CMK (cell line): Measurements from ENCODE around the gene ACADL.

ENCODE experiments used
- DNase-seq: peaks from one replicate; pipeline ENCODE4 v3.0.0-alpha.2; 2010; ENCODE audit warnings: low read depth

Gene ACADL

DNA sequence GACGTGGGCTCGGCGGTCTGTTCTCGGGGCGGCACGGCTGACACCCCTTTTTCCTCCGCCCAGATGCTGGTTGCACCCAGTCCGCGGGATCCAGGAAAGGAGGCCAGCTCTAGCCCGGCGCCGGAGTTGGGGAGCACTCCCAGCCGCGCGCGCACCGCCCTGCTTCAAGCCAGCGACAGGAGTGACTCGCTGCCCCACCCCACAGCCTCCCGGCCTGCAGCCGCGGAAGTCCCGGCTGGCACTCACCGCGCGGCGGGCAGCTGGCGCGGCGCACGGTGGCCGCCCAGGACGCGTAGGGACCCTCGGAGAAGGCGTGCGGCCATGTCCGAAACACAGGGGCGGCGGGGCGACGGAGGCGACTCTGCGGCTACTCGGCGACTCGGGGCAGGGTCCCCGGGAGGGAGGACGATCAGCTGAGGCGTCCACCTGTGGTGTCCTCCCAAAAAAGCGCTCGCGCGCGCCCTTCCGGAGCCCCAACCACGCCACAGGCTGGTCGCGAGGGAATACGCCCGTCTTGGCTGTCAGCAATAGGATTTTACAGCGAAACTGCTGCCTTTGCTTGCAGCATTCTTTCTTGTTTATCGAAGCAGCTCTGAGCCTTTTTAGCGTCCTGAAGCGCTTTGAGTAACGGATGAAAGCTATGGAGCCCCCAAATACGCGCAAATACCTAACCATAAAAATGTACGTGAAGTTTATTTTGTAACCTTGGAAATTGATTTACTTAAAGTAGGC lies at the start of gene ACADL:
TSS of gene ACADL (minus strand) at position 507 of the 732 bp plus-strand sequence. CDS start at position 323, 184 bp downstream.
- no peak for DNase-seq

DNA sequence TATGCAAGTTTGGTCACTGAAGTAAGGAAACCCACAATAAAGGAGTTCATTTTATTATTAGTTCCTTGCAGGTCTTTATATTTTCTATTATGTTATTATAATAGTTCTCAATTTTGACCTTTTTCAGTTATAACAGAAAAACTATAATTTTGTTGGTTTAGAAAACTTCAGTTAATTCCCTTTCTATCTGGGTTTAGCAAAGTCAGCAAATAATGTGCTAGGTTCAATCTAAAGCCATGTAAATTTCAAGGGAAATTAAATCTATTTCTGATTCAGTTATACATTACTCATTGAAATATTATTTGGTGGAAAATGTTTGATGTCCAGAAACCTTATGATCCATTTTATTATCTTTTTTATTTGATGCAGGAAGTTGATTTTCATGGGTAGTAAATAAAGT lies 46.1 kb upstream of the ACADL start:
- DNase-seq, result no peak

DNA sequence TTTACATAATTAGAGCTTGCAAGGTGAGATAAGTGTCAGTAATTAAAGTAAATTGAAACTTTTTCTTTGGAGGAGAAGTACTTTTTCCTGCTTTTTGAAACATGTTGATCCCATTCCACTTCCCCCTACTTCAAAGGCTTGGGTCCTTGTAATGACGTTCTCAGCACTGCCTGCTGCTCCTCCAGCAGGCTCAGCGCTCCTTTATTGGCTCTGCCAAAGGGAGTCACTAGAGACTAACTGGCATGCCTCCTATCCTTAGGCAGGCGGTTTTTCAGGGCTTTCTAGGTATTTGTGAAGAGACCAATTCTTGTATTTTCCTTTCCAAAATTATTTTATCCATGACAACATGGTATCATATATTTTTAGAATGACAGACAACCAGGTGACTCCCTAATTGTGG lies 43.9 kb upstream of the ACADL start:
- no peak for DNase-seq

DNA sequence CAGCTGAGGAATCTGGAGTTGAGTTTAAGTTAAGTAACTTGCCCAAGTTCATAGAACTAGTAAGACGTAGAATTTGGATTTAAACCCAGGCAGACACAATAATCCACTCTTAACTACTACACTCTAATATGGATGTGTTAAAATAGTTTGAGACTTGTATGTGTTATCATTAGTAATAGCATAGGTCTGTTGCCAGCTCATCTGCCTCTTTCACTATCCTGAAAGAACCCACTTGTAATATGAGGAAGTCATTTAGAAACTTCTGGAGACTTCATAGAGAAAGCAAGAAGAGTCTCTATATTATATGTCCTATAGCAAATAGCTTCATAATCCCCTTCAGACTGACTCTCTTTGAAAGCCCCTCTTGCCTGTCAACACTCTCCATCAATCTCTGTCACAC lies 43.0 kb upstream of the ACADL start:
- no peak for DNase-seq

DNA sequence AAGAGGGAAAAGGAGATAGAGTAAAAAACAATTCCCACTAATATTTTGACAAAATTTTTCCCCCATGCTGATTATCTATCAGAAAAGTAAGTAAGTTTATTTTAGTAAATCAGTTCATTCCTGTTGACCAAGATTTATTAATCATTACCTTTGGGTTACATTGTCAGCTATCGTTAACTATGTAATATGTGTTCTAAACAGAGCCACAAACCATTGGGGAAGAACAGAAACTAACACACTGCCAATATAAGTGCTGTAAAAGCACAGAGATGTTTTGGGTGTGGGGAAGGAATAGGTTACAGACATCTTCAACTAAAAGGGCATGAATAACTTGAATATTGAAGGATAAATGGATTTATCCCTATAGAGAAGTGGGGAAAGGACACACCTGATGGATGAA lies 42.5 kb upstream of the ACADL start:
- no peak for DNase-seq

DNA sequence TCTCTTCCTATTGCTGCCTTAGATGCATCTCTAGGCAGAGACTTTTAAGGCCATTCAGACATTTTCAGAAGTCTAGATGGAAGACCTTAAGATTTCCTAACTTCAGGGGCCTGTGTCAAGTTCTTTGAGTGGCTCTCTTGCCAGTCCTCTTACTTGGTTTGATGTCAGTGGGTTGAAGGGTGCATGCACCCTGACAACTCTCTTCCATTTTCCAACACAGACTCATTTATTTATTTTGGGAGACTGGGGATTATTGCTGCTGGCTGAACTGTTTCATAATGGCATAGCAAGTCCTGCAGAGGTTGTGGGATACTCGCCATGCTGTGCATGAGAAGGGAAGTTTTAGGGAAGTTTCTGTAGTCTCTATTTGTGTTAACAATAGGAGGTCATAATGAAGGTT lies 39.0 kb upstream of the ACADL start:
- no peak for DNase-seq

DNA sequence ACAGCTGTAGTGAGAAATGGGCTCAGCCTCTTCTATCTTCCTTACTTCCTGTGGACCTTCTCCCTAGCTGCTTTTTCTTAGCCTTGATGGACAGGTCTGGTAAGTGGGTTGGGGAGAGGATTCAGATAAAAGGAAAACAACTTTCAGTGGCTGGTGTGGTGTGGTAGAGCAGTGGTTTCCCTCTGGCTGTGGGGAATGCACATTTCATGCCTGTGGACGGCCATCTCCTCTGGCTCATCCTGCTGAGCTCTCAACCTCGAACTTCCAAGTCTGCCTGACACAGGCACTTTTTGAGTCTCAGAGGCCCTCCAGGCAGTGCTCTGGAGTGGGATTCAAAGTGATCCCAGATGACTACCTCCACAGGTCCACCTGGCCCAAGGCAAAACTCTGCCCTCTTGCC lies 38.6 kb upstream of the ACADL start:
- DNase-seq, result no peak

DNA sequence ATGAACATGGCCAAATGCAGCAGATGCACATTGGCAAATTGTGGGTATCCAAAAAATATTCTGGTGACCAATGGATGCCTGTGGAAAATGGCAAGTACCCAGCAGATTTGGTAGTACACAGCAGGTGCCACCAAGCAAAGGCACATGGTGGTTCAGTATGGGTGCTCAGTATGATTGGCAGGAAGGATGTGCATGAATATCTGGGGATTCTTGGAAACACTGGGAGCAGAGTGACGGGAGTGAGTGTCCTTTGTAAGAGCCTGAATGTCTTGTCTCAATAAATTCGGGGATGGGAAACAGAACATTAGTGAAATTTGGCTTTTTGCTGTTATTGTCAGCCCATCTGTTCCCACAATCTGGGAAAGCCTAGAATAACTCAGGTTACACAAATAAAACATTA lies 36.8 kb upstream of the ACADL start:
- no peak for DNase-seq

DNA sequence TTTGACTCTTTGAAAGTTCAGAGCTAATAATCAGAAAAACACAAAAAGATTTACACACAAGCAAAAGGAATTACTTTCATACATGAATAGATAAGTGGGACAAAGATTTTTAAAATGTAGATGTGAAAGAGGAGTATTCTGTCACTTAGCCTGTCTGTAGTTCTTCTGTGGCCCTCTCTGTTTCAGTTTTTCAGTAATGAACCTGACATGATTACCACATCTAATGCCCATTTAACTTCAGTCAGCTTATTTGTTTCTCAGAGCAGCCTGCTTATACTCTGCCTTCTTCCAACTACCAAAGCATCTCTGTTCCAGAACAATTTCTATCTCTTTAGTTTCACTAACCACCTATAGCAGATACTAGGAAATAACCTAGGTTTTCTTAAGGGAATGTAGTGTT lies 34.4 kb upstream of the ACADL start:
- no peak for DNase-seq

DNA sequence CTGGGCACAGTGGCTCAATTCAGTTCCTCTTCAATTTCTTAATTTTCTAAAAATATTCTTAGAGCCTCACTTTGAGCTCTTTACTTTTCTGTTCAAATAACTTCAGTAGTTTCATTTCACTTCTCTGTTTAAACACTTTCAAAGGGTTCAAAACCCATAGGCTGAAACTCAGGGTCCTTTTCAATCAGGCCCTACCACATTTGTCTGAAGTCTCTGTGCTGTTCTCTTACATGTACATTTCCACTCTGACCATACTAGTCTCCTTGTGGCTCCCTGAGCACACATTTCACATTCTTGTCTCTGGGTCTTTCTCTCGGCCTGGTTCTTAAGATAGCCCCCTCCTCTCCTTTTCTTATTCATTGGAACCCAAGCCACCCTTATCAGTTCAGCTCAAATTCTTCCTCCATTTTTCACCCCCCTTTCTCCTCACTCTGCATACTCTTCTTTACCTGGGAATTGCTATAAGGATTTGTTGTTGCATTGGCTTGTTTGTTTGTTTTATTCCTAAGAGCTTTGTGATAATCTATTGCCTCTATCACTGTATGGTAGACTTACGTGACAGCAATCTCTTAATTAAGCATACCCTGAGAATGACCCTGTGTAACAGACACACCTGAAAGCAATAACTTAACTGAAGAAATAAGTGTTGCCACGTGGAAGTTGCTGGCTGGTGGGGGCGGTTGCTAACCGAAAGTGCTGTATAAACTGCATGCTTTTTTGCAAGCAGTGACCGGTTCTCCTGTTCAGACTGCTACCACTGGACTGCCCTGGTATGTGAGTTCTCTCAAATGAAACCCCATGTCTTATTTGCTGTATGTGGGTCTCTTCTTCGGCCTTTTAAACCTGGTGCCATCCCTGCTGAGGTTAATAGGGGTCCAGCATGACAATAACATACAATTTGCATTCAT lies 27.7 kb upstream of the ACADL start:
- no peak for DNase-seq

DNA sequence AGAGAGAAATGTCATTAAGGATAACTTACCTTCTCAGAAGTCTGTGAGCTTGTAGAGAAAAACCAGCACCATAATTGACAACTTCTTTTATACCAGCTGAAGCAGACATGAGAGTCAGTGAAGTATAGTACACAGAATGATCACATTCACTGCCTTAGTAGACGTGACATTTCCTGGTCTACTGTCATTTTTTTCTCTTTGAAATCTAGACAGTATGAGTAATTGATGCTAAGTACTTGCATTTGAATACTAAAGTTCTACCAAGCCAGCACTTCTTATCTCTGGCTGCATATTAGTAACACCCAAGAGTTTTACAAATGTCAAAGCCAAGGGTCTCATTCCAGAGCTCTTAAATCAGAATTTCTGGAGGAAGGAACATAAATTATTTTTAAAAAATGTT lies 25.4 kb upstream of the ACADL start:
- no peak for DNase-seq

DNA sequence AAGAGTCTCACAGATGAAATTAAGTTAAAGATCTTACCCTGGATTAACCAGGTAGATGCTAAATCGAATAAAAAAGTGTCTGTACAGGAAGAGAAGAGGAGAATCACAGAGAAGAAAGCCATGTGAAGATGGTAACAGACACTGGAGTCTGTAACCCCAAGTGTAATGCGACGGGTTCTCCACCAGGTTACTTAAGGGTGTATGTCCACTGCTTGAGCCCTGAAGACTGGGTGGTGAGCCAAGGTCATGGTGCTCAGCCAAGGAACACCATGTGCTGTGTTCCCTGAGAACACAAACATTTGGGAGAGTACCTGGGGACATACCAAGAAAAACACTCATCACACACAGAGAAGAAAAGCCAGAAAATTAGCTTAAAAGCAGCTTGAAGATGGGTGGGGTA lies 8.2 kb upstream of the ACADL start:
- no peak for DNase-seq

DNA sequence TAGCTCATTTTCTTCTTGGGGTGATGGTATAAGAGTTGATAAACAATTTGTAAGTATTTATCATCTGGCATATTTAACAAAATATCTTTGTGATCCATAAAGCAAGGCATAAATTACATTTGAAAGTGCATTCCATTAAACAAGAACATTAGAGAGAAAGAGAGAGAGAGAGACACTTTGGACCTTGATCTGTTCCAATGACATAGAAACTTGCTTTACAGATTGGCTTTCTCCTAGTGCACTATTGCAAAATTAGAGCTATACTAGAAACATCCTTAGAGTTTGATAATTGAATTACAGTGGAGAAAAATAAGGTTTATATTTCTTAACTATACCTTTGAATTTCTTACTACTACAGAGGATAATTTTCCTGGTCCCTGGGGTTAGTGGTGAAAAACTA lies 5.7 kb upstream of the ACADL start:
- DNase-seq, result no peak

DNA sequence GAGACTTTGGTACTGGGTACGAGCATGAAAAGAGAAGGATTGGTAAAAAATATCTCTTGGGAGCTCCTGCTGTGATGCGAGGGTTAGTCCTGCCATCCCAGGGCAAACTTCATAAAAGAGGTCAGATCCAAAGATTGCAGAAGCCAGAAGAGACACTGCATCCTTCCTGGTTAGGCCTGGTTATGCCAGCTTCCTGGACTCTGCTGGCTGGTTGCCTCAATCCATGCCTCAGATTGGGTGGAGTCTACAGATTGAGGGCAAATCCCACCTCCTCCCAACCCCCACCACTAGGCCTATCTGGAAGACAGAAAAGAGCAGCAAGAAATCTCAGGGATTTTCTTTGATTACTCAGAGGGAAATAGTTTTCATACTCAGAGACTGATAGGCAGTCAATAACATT lies 5.3 kb upstream of the ACADL start:
- DNase-seq, result no peak

DNA sequence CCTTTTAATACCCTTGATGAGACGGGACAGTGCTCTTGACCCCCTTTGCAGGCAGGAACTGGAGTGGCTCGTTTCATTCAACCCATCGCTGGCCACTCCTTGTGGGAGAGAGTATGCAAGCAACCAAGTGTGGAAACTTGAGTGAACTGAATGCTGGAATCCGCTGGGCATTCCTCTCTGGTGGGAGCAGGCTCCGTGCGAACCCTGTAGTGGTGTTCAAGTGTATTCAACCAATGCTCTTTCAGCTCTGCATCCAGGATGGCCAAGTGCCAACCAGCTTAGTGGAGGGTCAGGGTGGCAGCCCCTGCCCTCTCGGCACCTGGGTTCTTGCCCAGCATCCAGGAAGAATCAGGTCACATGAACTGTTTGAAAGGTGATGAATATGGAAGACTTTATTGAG lies 3.3 kb upstream of the ACADL start:
- DNase-seq, result no peak

DNA sequence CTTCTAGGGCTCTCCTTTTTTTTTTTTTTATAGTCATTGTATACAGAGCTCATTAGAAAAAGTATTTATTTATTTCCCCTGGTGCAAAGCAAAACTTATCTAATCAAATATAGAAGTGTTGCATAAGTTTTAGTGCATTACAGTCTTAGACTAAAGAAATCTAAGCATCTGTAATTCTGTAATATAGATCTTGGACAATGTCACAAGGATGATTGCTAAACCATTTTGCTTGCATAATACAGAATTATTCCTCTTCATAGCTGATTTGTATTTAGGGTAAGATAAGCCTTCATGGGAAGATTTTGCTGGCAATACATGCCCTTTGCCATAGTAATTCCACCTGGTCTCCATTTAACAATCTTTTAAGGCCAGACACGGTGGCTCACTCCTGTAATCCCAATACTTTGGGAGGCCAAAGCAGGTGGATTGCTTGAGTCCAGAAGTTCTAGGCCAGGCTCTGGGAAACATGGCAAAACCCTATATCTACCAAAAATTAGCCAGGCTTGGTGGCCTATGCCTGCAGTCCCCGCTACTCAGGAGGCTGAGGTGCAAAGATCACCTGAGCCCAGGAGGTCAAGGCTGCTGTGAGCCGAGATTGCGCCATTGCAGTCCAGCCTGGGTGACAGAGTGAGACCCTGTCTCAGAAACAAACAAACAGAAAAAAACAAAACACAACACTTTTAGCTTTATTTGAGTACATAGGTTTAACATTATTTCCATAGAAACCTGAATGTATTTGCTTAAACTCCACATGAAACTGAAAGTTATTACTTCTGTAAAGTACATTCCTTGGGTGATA lies 2.2 kb upstream of the ACADL start:
- DNase-seq, result no peak

DNA sequence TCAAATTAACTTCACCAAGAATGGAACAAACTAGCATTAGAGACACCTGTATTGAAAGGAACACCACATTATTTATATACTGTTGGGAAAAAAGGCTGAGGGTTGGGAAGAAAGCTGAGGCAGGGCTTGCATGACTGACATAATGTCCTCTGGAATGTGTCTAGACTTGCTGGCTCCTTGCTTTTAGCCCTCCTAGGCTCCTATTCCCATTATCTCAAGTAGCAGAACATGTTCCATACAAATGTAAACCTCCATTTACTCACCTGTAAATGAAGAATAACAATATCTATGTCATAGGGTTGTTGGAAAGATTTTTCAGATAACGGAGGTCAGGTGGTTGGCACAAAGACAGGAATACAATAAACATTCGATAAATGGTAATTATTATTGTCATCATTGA lies 976 bp upstream of the ACADL start:
- DNase-seq, result no peak

DNA sequence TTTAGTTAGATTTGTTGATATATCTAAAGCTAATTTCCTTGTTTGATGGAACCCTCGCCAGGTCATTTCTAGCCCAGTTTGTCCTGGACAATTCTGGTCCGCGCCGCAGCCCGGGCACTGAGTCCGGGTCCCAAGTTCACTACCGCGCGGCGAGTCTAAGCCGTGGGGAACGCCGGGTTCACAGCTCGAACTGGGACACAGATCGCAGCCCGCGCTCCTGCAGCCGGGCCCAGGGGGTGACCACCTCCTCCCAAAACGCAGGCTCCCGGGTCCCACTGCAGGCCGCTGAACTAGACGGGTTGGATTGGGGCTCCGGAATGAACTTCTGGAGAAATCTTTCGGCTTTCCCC lies 681 bp downstream of the ACADL start:
- no peak for DNase-seq

DNA sequence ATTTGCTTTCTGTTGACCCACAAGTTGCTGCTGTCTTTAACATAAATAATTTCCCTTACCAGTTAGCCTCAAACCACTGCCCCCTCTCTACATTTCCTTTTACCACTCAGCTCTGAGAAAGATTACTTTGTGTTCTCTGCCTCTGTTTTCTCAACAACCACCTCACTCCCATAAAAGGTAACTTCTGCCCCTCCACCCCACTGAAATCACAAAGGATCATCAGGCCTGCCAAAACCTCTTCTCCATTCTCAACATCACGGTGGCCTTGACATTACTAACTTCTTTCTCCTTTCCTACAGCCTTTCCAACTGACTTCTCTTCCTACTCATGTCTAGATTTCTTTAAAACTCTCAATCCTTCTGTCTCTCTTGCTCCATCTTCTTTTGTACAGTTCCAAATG lies 10.1 kb downstream of the ACADL start:
- DNase-seq, result no peak

DNA sequence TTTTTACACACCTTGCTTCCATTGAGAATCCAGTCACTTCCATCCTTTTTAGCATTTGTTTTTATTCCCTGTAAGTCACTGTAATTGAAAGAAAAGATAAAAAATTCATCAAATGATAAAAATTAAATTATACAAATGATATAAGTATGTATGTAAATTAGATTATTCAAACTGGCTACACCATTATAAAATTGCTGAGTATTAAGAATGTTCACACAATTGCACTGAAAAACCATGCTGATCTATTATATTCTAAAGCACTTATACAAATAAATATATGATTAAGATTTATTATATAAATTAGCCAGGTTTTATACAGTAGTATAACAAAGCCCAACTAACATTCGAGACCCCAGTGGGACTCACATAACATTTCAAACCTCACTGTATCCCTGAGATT lies 15.1 kb downstream of the ACADL start:
- no peak for DNase-seq

DNA sequence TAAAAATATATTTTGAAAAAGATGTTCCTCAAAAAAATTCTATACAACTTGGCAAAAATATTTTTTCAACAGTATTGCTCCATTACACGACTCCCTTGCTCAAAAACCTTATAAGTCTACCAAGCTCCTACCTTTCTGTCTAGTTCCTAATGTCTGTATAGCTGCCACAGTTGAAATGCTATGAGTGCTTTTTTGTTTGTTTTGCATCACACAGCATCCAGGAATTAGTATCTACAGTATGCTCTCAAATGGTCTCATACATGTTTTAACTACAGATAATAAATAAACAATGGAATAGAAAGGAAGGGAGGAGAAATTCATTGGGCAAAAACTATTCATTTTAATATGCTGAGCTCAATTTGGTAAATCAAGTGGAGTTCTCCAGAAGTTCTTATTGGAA lies 17.3 kb downstream of the ACADL start:
- no peak for DNase-seq

DNA sequence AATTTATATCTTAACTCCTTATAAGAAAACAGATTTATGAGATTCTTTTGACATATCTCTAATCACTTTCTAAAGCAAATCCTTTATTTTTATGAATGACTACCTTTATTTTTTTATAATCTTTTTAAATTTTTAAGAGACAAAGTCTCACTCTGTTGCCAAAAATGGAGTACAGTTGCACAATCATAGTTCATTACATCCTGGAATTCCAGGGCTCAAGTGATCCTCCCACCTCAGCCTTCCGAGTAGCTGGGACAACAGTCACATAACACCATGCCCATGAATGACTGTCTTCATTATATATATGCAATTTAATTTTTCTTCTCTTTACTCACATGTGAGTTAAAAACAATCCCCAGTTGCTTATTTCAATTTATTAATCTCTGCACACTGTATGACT lies 21.7 kb downstream of the ACADL start:
- DNase-seq, result no peak

DNA sequence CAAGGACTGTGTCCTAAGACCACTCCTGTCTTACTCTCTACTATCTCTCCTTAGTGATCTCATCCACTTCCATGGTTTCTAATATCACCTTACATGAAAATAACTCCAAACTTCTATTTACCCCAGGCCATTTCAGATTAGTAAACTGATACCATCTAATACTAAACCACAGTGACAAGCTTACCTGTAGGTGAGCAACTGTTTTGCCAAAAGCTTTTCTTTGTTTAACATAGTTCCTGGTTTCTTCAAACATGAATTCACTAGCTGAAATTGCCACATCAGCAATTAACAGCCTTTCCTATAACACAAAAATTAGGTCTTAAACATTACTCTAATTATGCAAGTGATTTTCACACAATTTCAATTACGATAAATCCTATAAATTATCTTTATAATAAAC lies 22.1 kb downstream of the ACADL start:
- no peak for DNase-seq
